ENCODE measurements around the gene WASF3.
A peak's percentile ranks its signal among the peaks of the same experiment; 100 is the strongest.

Gene WASF3

DNA sequence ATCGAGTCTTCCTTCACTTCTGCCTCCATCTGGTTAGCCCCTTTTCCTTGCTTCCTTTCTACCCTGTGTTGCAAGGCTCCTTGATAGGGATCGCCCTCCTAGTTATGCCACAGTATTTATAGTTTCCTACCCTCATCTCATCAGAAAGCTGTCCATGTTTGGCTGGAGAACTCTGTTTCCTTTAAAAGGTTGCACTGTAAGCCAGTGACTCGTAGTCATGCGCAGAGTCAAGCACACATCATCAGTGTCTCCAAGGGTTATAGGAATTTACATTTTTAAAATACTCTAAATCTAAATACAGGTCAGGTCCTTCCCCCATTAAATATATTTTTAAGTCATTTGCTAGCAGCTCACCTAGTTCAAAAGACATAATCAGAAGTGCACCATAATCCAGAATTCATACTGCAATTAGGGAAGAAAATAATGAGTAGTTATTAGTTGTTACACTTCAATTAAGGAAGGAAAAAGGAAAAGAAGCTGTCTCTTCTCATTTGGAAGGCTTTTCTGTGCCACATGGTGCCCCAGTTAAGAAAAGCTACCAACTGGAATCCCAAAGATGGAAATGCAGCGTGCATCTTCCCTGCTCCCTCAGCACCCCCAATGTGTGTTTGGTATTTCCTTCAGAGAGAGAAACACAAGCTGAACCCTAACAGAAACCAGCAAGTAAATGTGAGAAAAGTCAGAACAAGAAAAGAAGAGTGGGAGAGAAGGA is 122.1 kb downstream of the WASF3 start:
- DNase-seq (ENCODE audit: low read depth in 2 of 3, low spot score in 2 of 3): no peak

DNA sequence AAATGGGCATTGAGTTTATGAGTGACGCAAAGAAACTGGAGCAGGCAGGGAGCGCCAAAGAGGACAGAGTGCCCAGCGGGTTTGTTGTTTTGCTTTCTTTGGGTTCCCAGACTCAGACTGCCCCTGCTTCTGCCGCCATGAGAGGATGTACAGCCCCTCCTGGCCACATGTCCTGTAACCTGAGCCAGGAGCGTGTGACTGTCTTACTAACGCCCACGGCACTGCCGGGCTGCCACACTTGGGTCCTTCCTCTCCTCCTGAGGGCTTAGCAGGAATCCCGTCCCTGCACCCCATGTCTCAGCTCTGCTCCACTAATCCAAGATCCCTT is 122.6 kb downstream of the WASF3 start:
- no peak for DNase-seq (ENCODE audit: low read depth in 2 of 3, low spot score in 2 of 3)

- no peak for DNase-seq (ENCODE audit: low read depth in 2 of 3, low spot score in 2 of 3)
These were observed 123.1 kb downstream of the WASF3 start for GRCh38 chr13:26680572-26680971.

DNA sequence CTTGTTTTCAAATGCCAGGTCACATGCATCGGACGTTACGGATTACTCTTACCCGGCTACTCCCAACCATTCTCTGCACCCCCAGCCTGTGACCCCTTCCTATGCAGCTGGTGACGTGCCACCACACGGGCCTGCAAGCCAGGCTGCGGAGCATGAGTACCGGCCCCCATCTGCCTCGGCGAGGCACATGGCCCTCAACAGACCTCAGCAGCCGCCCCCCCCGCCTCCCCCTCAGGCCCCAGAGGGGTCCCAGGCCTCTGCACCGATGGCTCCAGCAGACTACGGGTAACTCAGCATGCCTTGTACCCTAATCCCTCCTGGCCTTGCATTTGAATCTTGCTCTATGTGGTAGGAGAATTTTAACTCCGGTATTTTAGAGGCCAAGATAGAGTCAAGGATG is 123.6 kb downstream of the WASF3 start:
- no peak for DNase-seq (ENCODE audit: low read depth in 2 of 3, low spot score in 2 of 3)

DNA sequence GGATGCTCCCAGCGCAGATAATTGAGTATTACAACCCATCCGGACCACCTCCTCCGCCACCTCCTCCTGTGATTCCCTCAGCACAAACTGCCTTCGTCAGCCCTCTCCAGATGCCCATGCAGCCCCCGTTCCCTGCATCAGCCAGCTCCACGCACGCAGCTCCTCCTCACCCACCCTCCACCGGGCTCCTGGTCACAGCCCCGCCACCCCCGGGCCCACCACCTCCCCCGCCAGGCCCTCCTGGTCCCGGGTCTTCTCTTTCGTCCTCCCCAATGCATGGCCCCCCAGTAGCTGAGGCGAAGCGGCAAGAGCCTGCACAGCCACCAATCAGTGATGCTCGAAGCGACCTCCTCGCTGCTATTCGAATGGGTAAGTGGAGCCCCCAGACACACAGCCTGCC is 125.1 kb downstream of the WASF3 start:
- DNase-seq (ENCODE audit: low read depth in 2 of 3, low spot score in 2 of 3): no peak

GRCh38 chr13:26685606-26686005 is 128.1 kb downstream of the WASF3 start:
- no peak for DNase-seq (ENCODE audit: low read depth in 2 of 3, low spot score in 2 of 3)

GRCh38 chr13:26686285-26686684 is 128.8 kb downstream of the WASF3 start:
- DNase-seq (ENCODE audit: low read depth in 2 of 3, low spot score in 2 of 3): no peak

DNA sequence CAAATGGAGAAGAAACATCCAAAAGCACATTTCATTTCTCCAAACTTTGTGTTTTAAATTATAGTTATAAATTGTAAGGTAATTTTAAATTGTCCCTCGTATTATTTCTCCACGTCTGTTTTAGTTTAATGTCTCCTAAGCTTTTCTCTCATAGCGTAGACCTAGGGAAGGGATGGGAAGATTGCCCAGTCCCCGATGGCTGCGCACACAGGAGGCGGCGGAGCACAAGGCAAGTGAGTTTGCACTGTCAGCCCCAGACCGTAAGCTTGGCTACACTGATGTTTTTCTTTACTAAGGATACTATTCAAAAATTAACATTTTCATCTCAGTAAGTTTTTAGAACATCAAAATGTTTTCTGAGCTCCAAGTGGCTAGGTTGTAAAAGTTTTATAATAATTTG is 130.8 kb downstream of the WASF3 start:
- no peak for DNase-seq (ENCODE audit: low read depth in 2 of 3, low spot score in 2 of 3)

- DNase-seq (ENCODE audit: low read depth in 2 of 3, low spot score in 2 of 3): no peak
These were observed 131.5 kb downstream of the WASF3 start for GRCh38 chr13:26688980-26689379.

- no peak for DNase-seq (ENCODE audit: low read depth in 2 of 3, low spot score in 2 of 3)
These were observed 136.4 kb downstream of the WASF3 start for GRCh38 chr13:26693749-26694463.

DNA sequence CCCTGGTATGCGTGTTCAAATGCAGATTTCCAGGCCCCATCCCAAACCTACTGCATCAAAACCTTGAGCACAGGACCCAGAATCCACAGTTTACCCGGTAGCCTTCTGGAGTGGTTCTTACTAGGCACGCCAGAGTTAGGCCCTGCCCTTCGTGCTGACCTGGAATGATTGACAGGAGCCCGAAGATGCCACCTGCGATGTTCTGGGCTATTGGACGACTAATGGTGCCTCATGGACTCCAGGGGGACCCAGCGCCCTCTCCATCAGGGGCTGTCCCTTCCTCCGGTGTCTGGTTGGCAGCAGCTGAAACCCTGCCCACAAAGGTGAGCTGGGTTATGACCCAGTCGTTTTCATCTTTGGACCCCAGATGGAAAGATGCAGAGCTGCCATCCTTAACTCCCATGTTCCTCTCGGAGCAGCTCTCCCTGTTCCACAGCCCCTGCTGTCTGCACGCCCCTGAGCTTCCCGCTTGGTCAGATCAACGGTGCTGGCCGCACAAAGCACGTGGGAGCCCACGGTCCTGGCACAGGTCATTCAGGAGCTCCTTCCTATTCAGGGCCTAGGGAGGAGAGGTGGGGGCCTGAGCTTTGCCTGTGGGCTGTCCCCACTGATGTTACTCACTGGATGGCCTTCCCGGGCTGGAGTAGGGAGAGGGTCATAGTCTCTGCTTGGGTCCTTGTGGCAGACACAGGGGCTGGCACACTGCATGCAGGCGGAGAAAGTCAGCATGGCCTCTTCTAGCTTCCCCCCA is 137.3 kb downstream of the WASF3 start:
- DNase-seq (ENCODE audit: low read depth in 2 of 3, low spot score in 2 of 3): no peak

DNA sequence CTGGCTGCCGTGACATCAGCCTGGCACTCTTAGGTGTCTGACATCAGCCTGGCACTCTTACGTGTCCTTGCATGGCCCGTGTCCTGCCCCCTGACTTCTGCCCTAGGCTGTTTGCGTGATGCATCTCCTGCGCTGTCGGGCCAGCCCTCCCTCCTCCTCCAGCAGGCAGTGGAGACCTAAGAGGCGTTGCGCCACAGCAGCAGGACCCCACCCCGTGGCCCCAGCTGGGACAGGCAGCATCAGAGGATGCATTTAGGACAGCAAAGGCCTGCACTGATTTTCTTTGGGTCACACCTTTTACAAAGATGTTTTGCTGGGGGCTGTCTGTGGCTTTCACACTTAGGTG is 137.8 kb downstream of the WASF3 start:
- DNase-seq (ENCODE audit: low read depth in 2 of 3, low spot score in 2 of 3): no peak

DNA sequence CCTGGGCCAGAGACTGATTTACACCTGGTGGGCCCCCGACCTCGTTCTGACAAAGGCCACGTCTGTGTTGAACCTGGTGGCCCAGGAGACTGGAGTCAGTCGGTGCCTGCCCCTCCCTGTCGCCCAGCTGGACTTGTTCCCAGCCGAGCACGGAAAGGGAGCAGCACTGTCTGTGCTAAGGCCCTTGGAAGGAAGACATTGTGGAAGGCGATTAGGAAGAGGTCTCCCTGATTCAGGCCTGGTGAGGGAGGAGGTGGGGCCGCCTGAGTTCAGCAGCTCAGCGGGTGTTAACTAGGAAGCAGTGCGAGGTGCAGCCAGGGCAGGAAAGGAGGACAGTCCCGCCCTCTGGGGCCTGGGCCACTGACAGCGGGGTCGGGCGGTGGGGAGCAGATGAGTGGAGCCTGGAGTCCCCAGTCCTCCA is 138.4 kb downstream of the WASF3 start:
- DNase-seq (ENCODE audit: low read depth in 2 of 3, low spot score in 2 of 3): no peak

DNA sequence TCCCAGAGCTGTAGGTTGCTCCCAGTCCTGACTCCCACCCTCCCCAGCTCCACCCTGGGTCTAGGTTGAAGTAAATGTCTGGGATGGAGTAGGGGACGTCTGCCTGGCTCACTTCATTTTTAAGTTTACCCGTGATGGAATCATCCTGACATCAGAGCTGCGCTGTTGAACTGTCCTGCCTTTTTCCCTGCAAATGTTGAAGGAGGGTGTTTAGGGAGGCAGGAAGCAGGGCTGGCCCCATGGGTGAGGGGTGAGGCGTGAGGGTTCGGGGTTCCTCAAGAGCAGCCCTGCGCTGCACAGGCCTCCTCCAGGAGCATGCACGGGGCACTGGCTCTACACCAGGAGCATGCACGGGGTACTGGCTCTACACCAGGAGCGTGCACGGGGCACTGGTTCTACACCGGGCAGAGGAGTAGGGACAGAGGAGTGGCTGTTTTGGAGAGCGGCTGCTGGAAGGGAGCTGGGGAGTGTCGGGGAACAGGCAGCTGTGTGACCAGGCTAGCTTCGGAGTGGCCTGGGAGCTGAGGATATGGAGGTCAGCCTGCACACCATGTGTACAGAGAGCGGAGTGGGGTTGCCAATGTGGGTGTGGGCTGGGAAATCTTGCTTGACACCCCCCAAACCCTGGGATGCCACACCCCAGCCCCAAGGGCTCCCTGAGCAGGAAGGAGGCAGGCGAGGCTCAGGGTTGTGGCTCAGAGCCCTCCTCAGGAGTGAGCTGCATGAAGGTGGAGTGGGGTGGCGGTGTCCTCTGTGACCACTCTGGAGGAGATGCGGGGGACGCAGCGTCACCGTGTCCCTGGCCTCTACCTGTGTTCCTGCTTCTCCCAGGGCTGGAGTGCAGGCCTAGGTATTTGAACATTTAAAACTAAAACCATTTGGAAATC is 139.8 kb downstream of the WASF3 start:
- no peak for DNase-seq (ENCODE audit: low read depth in 2 of 3, low spot score in 2 of 3)

DNA sequence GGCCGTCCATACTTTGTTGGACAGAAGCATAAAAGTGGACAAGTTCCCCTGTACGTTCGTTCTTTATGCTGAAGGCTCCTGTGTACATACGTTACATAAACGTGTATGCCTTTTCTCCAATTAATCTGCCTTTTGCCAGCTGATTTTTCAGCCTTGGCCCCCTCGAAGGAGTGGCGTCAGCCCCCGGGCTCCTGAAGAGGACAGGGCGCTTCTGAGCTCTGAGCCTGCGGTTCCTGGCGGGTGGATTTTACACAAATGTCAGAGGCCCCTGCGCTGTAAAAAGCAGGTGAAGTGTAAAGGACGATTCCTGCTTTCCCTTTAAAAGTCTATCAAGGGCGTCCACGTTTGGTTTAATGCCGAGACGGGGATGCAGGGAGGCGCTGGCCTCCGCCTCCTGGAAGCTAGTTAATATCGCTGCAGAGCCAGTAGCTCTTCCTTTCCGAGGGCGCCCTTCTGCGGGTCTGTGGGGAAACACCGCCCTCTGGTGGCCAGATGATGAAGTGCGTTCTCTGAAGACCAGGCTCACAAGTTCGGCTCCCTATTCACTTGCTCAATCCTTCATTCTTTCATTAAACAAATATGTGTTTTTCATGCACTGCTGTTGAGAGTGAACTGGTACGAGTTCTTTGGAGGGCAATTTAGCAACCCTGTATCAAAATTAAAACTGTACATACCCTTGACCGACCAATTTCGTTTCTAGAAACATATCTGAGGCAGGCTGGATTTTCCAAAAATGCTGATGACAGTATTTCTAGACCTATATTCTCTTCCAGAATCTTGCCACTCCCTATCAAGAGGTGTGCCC is 141.1 kb downstream of the WASF3 start:
- DNase-seq (ENCODE audit: low read depth in 2 of 3, low spot score in 2 of 3): peak; percentile 39 to 83 (median 81)

- DNase-seq (ENCODE audit: low read depth in 2 of 3, low spot score in 2 of 3): no peak
These were observed 141.7 kb downstream of the WASF3 start for GRCh38 chr13:26699197-26699490.

DNA sequence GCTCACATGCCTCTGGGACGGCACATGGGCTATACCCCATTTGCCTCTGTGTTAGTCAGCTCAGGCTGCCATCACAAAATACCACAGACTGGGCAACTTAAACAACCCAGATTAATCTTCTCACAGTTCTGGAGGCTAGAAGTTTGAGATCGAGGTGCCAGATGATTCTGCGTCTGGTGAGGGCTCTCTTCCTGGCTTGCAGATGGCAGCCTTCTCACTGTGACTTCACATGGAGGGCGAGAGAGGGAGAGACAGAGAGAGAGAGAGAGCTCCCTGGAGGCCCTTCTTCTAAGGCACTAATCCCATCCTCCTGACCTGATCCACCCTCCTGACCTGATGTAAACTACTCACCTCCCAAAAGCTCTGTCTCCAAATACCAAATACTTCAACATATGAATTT is 148.1 kb downstream of the WASF3 start:
- DNase-seq (ENCODE audit: low read depth in 2 of 3, low spot score in 2 of 3): no peak

GRCh38 chr13:26706381-26706780 is 148.9 kb downstream of the WASF3 start:
- no peak for DNase-seq (ENCODE audit: low read depth in 2 of 3, low spot score in 2 of 3)

- peak in 1 of 3 experiments; percentile 8 for DNase-seq (ENCODE audit: low read depth in 2 of 3, low spot score in 2 of 3)
These were observed 149.9 kb downstream of the WASF3 start for GRCh38 chr13:26707122-26708006.

GRCh38 chr13:26708007-26708297 is 150.5 kb downstream of the WASF3 start:
- DNase-seq (ENCODE audit: low read depth in 2 of 3, low spot score in 2 of 3): no peak
